HFF-Myc (cell line): Measurements from ENCODE around the gene SNRPA.
"Not testable (repeated sequence)": the region's sequence is repeated elsewhere in the genome, so short reads cannot be mapped to it uniquely, and the experiment has no call there.

Experiments
- DNase-seq: peaks from one replicate; pipeline ENCODE4 v3.0.0-alpha.2; 2011; ENCODE audit warnings: low read depth; ENCODE audit errors: extremely low read depth
- H3K4me3 ChIP-seq: replicated peaks from 2 replicates; pipeline ENCODE4 v1.5.1; 2011; ENCODE audit warnings: low read depth, mild to moderate bottlenecking, control low read depth, low read length
- CTCF ChIP-seq: IDR thresholded peaks from 2 replicates; pipeline ENCODE4 v1.5.1; 2012; ENCODE audit warnings: mild to moderate bottlenecking, low read depth, low read length, control low read depth; ENCODE audit errors: missing control alignments

The SNRPA gene

GRCh38 chr19:40768869-40769268 is 17.9 kb downstream of the SNRPA start:
- H3K4me3 ChIP-seq = no peak overlapping the region
- no peak for TF ChIP-seq CTCF
- no peak for DNase-seq

- not testable (repeated sequence) for H3K4me3 ChIP-seq, DNase-seq
Measured at GRCh38 chr19:40771101-40771862, 20.3 kb downstream of the SNRPA start.

- TF ChIP-seq CTCF = no peak
- no peak for DNase-seq
- H3K4me3 ChIP-seq = no peak within 1 kb of the TSS
Measured at GRCh38 chr19:40774916-40775631, 24.1 kb downstream of the SNRPA start, which contains the start of gene MIA. TSS of gene MIA (plus strand) at chr19:40775521. CDS start at chr19:40775543, 22 bp downstream.

- no peak overlapping the region for H3K4me3 ChIP-seq
- TF ChIP-seq CTCF = no peak
- DNase-seq = no peak
Measured at GRCh38 chr19:40775632-40776022, 24.6 kb downstream of the SNRPA start.

GRCh38 chr19:40776364-40776763 is 25.4 kb downstream of the SNRPA start:
- no peak overlapping the region for H3K4me3 ChIP-seq
- TF ChIP-seq CTCF = no peak
- DNase-seq = no peak

GRCh38 chr19:40776932-40777644 is 26.1 kb downstream of the SNRPA start:
- H3K4me3 ChIP-seq = peak overlapping the region; percentile 50
- DNase-seq = peak; percentile 92
- no peak for TF ChIP-seq CTCF

GRCh38 chr19:40777645-40777936 is 26.6 kb downstream of the SNRPA start:
- no peak for DNase-seq
- H3K4me3 ChIP-seq = peak overlapping the region; percentile 50
- no peak for TF ChIP-seq CTCF
